Posterior vena cava (tissue), 2 donors: ENCODE measurements around the gene DYNC2LI1. TPM values are rescaled to one million over a fixed set of nuclear protein-coding genes. Genes with fewer than 3 reads are reported as not detected.
"Not testable (repeated sequence)": the region's sequence is repeated elsewhere in the genome, so short reads cannot be mapped to it uniquely, and the experiment has no call there.

Experiments
- DNase-seq: peaks from one replicate; pipeline ENCODE4 v3.0.0-alpha.2; 2020; ENCODE audit warnings: low spot score
- intact Hi-C, 2 donors: fragments of 100-400 bp; cut with DNase I; formaldehyde crosslinking; loops; one replicate each; pipeline versions ENCODE4 v1.14.1 to v1.14.2; 2022 to 2023
- long read RNA-seq, 2 donors: library from polyadenylated mRNA; unstranded; transcript quantifications; one replicate each; pipeline ENCODE4 v2.0.0, GENCODE V29; 2020 to 2021
- total RNA-seq, 2 donors: library from RNA; stranded (reverse); fragmentation: NEBNext Ultra II Directional; extraction: Animal tissue kit (Norgen Biotek cat#: 25700); gene quantifications; one replicate each; pipeline ENCODE4 v1.2.1, GENCODE V29; 2021
- donor health status: DM: yes; HTN: yes; CAD: no.
- donor health status: DM: yes; HTN: yes; CAD: no.

The DYNC2LI1 gene
- total RNA-seq, result 10 to 100 TPM in 1 of 2 donors, 1 to 10 TPM in 1; 9.2 to 18.3 TPM
- long read RNA-seq, donor 1, partial matches to known transcripts, result 0 of 3 reads
- long read RNA-seq, donor 1, other reads (novel, unspliced or antisense), result 1 of 3 reads
- long read RNA-seq, donor 2, transcript DYNC2LI1-201 (13 exons, 1,399 nt), result major isoform, 6 of 15 reads
- long read RNA-seq, donor 2, partial matches to known transcripts, result 4 of 15 reads
- long read RNA-seq, donor 2, other reads (novel, unspliced or antisense), result 2 of 15 reads

- intact Hi-C loops, result no loop called here
- DNase-seq, result peak; percentile 97
Measured at GRCh38 chr2:43773876-43774613, at the start of gene DYNC2LI1. Gene DYNC2LI1, plus strand, starts transcription at chr2:43774039. Its CDS starts 100 bp downstream, at chr2:43774139.

- DNase-seq, result no peak
- intact Hi-C loops, result no loop called here
Measured at GRCh38 chr2:43724728-43725526, 48.9 kb upstream of the DYNC2LI1 start.

- intact Hi-C loops, result no loop called here
- no peak for DNase-seq
Measured at GRCh38 chr2:43725711-43726246, 48.1 kb upstream of the DYNC2LI1 start.

- DNase-seq, intact Hi-C loops: not testable (repeated sequence)
Measured at GRCh38 chr2:43726961-43727633, 46.7 kb upstream of the DYNC2LI1 start.

- intact Hi-C loops, result no loop called here
- DNase-seq, result no peak
Measured at GRCh38 chr2:43727634-43728014, 46.2 kb upstream of the DYNC2LI1 start.

- intact Hi-C loops, result no loop called here
- no peak for DNase-seq
Measured at GRCh38 chr2:43729491-43730174, 44.2 kb upstream of the DYNC2LI1 start.

GRCh38 chr2:43731211-43731610 is 42.6 kb upstream of the DYNC2LI1 start:
- no peak for DNase-seq
- intact Hi-C loops, result no loop called here

- intact Hi-C loops, result no loop called here
- no peak for DNase-seq
Measured at GRCh38 chr2:43736637-43737036, 37.2 kb upstream of the DYNC2LI1 start.

GRCh38 chr2:43737097-43737854 is 36.6 kb upstream of the DYNC2LI1 start:
- intact Hi-C loops, result no loop called here
- DNase-seq, result peak; percentile 83

GRCh38 chr2:43737855-43738254 is 36.0 kb upstream of the DYNC2LI1 start:
- intact Hi-C loops, result no loop called here
- DNase-seq, result no peak

GRCh38 chr2:43738257-43738656 is 35.6 kb upstream of the DYNC2LI1 start:
- intact Hi-C loops, result no loop called here
- no peak for DNase-seq

GRCh38 chr2:43743706-43744105 is 30.1 kb upstream of the DYNC2LI1 start:
- DNase-seq, result no peak
- intact Hi-C loops, result no loop called here

GRCh38 chr2:43745457-43745856 is 28.4 kb upstream of the DYNC2LI1 start:
- intact Hi-C loops, result no loop called here
- DNase-seq, result no peak

- intact Hi-C loops, result no loop called here
- DNase-seq, result no peak
Measured at GRCh38 chr2:43748333-43748732, 25.5 kb upstream of the DYNC2LI1 start.

GRCh38 chr2:43749583-43749982 is 24.3 kb upstream of the DYNC2LI1 start:
- DNase-seq, result no peak
- intact Hi-C loops, result no loop called here

GRCh38 chr2:43751476-43751990 is 22.3 kb upstream of the DYNC2LI1 start:
- no peak for DNase-seq
- intact Hi-C loops, result loop anchor here in 1 of 2 donors (5.0 kb wide), 1 partner anchor 1801 kb away; no protein-coding TSS in a partner anchor

GRCh38 chr2:43752302-43752701 is 21.5 kb upstream of the DYNC2LI1 start:
- intact Hi-C loops, result loop anchor here in 1 of 2 donors (5.0 kb wide), 1 partner anchor 1800 kb away; no protein-coding TSS in a partner anchor
- DNase-seq, result no peak

GRCh38 chr2:43754180-43754579 is 19.7 kb upstream of the DYNC2LI1 start:
- intact Hi-C loops, result loop anchor here in 1 of 2 donors (5.0 kb wide), 1 partner anchor 1798 kb away; no protein-coding TSS in a partner anchor
- no peak for DNase-seq
